NAMALWA (cell line): Measurements from ENCODE around the gene TANGO6.
"Not testable (repeated sequence)": the region's sequence is repeated elsewhere in the genome, so short reads cannot be mapped to it uniquely, and the experiment has no call there.

Experiments
- DNase-seq: peaks from one replicate; pipeline ENCODE4 v3.0.0-alpha.2; 2015; ENCODE audit warnings: low spot score

The TANGO6 gene

GRCh38 chr16:68843482-68844210, at the start of gene TANGO6:
Gene TANGO6 (plus strand): TSS chr16:68843531. CDS start chr16:68843618, 87 bp downstream.
- peak; percentile 93 for DNase-seq

GRCh38 chr16:68798398-68798797, 44.9 kb upstream of the TANGO6 start:
- DNase-seq: no peak

DNA sequence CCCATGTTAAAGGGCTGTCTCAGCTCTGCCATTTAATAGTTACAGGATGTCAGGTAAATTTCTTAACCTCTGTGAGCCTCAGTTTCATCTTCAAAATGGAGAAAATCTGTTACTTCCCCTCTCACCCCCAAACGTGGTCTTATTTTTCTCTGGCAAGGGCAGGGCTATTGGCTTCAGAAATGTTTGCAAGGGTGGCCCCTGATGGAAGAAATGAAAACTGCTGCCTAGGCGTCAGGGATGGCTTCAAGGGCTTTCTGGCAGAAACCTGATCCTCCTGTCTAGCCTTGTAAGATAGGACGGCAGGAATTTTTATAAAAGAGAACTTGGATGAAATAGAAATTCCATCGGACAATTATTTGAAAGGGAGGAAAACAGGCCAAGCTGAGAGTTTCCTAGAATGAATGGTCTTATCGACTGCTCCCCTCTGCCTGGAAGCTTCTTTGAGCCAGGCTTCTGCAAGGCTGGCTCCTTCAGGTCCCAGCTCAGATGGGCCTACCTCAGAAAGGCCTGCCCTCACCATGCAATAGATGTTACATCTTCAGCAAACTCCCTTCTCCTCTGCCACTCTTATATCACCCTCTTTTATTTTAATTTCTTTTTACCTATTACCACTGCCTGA, 43.0 kb upstream of the TANGO6 start:
- peak; percentile 83 for DNase-seq

GRCh38 chr16:68802190-68802589, 41.1 kb upstream of the TANGO6 start:
- DNase-seq: no peak

GRCh38 chr16:68806422-68806821, 36.9 kb upstream of the TANGO6 start:
- DNase-seq: no peak

DNA sequence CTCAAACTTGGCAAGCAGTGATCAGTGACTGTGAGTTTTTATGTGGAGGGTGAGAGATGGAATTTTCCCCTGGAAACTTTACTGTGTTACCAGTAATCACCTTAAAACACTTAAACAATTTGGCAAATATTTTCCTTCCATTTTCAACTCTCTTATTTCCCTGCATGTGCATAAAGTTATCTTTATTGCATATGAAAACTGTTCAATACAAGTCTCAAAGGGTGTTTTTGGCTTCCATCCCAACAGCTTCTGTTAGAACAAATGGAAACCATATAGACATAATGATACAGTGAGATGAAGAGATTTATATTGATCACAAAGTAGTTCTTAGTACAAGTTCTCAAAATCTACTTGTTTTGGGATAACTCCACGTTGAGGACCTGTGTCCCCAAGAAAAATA, 36.4 kb upstream of the TANGO6 start:
- no peak for DNase-seq

DNA sequence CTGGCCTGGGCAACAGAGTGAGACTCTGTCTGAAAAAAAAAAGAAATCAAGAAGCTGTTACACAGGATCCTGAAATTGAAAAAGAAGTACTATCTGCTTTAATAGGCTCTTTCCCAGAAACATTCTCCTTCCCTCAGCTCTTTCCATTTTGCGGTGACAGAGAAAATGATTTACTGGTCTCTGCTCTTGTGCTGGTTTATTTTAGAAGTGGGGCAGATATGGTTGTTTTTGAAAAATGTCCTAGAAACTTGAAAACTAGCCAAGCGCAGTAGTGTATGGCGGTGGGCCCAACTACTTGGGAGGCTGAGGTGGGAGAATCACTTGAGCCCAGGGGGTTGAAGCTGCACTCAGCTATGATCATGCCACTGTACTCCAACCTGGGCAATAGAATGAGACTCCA, 28.8 kb upstream of the TANGO6 start:
- DNase-seq: no peak

DNA sequence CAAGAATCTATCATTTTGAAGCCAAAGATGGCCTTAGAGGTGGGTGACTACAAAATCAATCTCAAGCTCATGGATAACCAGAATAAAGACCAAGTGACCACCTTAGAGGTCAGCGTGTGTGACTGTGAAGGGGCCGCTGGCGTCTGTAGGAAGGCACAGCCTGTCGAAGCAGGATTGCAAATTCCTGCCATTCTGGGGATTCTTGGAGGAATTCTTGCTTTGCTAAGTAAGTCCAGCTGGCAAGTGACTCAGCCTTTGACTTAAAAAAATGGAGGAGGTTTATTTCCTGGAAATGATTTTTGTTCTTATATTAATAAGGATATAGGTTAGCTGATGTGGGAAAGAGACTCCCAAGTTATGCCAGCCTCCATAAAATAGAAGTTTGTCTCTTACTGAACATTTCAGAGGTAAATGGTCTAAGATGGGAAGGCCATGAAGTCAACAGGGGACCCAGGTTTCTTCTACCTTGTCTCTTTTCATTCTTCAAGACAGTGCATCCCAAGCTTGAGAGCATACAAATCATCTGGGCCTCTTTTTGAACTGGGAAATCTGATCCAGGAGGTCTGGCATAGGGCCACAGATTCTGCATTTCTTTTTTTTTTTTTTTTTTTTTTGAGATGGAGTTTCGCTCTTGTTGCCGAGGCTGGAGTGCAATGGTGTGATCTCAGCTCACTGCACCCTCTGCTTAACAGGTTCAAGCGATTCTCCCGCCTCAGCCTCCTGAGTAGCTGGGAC, 19.8 kb upstream of the TANGO6 start:
- DNase-seq: no peak

GRCh38 chr16:68825427-68825826, 17.9 kb upstream of the TANGO6 start:
- no peak for DNase-seq

DNA sequence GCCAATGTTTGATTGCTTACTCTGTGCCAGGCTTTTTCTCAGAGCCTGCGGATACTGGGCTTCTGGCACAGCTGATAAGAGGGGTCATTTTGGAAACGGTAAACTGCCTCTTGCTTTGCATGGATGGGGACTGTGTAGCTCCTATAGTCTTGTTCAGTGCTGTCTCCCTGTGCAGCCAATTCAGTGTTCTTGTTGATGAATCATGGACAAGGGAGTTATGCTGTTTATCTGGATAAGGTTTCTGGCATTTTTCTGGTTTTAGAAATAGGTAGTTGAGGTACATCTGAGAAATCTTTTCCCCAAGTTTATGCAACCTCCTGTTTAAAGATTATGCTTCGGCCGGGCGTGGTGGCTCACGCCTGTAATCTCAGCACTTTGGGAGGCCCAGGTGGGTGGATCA, 16.7 kb upstream of the TANGO6 start:
- no peak for DNase-seq

DNA sequence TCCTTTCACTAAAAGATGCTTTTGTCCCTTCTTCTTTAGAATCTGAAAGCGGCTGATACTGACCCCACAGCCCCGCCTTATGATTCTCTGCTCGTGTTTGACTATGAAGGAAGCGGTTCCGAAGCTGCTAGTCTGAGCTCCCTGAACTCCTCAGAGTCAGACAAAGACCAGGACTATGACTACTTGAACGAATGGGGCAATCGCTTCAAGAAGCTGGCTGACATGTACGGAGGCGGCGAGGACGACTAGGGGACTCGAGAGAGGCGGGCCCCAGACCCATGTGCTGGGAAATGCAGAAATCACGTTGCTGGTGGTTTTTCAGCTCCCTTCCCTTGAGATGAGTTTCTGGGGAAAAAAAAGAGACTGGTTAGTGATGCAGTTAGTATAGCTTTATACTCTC, 10.1 kb upstream of the TANGO6 start:
- DNase-seq: no peak

- DNase-seq: no peak
These were observed 8.8 kb upstream of the TANGO6 start for GRCh38 chr16:68834550-68834949.

GRCh38 chr16:68835970-68836369, 7.4 kb upstream of the TANGO6 start:
- DNase-seq: no peak

DNA sequence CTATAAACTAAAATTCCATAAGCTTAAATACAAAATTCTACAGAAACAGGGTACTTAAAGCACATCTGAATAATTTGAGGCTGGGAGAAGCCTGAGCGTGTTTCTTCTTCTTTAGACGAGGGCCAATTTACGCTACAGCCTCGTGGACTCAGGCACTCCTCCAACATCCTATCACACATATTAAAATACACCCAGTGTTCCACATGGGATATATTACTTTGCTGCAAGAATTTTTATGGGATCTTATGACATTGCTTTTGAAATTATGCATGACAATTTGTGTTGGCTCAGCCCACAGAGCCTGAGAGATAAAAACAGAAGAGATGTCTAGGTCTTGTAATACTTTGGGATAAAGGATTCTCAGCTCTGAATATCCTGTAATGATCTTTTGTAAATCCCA, 3.5 kb upstream of the TANGO6 start:
- no peak for DNase-seq

- not testable (repeated sequence) for DNase-seq
These were observed 308 bp upstream of the TANGO6 start for GRCh38 chr16:68842964-68843481.

- no peak for DNase-seq
These were observed 857 bp downstream of the TANGO6 start for GRCh38 chr16:68844211-68844564.

DNA sequence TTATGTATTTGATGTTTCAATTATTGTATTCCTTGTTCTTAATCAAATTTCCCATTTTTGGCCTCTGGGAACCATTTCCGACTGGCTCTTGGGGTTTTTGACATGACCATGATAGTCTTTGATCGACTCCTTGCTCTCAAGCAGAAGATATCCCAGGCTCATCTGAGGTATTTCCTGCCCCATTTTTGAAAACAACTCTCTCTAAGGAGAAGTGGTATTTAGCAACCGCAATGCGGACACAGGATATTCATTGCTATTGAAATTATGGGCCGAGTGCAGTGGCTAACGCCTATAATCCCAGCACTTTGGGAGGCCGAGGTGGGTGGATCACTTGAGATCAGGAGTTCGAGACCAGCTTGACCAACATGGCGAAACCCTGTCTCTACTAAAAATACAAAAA, 5.5 kb downstream of the TANGO6 start:
- DNase-seq: no peak

GRCh38 chr16:68850481-68850880, 7.2 kb downstream of the TANGO6 start:
- no peak for DNase-seq

GRCh38 chr16:68851601-68852000, 8.3 kb downstream of the TANGO6 start:
- no peak for DNase-seq

DNA sequence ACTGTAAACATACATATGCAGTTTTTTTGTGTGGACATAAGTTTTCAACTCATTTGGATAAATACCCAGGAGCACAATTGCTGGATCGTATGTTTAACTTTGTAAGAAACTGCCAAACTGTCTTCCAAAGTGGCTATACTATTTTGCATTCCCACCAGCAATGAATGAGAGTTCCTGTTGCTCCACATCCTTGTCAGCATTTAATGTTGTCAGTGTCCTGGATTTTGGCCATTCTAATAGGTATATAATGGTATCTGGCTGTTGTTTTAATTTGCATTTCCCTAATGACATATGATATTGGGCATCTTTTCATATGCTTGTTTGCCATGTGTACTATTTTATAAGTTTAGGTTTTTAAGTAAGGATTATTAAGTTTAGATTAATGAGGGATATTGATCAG, 14.1 kb downstream of the TANGO6 start:
- DNase-seq: no peak

DNA sequence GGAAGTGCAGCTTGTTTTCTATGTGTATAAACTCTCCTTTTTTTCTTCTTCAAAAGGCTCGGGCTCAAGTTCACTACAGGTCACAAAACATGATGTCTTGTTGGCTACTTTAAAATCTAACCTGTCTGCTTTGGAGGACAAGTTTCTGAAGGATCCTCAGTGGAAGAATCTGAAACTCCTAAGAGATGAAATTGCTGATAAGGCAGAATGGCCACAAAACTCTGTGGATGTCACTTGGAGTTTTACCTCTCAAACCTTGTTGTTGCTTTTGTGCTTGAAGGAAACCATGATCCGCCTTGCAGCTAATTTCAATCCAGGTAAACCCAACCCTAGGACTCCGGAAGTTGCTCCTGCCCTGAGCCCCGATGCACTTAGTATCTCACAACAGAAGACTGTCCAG, 16.5 kb downstream of the TANGO6 start:
- DNase-seq: no peak

DNA sequence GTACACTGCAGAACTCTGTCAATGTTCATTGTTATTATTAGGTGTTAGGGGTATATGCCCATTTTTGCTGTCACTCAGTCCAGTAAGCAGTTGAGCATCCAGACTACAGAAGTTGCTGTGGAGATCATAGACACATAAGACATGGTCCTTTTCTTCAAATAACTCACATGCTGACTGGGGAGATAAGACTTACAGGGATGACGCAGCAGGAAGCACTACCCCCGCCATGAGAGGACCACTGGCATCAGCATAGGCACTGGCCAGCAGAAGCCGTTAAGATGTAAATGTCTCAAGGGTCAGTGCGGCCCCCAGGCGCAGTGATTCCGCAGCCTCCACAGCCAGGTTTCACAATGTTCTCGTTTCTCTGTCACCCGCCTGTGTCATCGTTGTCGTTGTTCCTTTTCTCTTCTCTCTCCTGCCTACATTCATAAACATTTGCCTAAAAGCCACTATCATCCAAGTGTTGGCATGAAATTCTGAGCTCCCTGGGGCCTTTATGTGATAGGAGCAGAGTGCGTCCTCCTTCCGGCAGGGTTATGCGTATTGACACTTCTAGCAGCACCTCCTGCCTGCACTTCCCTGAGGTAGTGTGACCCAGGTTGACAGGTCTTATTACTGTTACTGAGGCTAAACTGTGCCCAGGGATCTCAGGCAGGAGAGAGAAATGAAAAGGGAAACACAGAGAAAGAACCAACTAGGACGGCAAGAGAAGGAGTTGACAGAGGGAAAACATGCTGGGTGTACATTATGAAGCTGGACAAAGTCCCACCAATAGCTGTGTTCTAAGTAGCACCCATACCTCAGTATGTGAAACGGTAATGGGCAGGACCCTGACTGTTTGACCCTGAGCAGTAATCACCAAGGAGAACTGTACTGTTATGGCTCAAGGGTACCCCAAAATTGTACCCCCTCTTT, 17.9 kb downstream of the TANGO6 start:
- DNase-seq: no peak
